GM23248 (cell line): ENCODE measurements around the gene SLC45A2.

ENCODE experiments used
- EZH2 ChIP-seq: fragments of 200-600 bp; sonication (generic); IDR thresholded peaks from 2 replicates; pipeline ENCODE4 v1.6.1; 2018; ENCODE audit warnings: antibody characterized with exemption, mild to moderate bottlenecking; ENCODE audit not compliant: insufficient read depth, poor library complexity, severe bottlenecking
- EZH2phosphoT487 ChIP-seq: fragments of 200-600 bp; sonication (generic); IDR thresholded peaks from 2 replicates; pipeline ENCODE4 v1.6.1; 2018; ENCODE audit warnings: antibody characterized with exemption, moderate library complexity, mild to moderate bottlenecking, low read depth; ENCODE audit not compliant: insufficient read depth

DNA sequence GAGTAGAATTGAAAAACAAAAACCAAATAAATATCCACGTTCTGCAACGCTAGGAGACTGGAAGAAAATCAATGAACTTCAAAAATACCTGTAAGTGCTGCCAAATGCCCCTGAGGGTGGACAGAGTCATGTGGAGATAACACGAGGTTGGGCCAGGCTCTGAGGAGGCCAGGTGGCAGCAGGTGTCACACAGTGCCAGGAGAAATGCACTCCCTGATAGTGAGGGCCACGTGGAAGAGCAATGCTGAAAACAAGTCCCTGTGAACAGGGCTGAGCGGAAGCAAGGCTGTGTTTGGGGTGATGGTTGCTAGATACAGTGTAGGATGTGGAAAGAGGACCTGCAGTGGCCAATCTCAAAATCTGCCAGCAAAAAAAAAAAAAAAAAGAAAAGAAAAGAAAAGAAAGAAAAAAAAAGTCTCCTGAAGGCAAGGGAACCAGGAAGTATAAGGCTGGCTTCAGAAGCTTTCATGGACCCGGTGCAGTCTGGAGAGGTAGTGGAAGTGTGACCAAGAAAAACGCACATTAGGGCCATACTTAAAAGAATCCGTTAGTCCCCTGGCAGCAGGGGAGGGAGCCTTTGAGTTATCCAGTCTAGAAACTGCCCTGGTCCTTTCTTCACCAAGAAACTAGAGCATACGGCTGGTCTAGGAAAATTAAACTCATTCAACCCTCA is 41.7 kb upstream of the SLC45A2 start:
- no peak for TF ChIP-seq EZH2
- no peak for TF ChIP-seq EZH2phosphoT487
